ENCODE data around the gene CAPG.
"Not testable (repeated sequence)": the region's sequence is repeated elsewhere in the genome, so short reads cannot be mapped to it uniquely, and the experiment has no call there.

CAPG gene

DNA sequence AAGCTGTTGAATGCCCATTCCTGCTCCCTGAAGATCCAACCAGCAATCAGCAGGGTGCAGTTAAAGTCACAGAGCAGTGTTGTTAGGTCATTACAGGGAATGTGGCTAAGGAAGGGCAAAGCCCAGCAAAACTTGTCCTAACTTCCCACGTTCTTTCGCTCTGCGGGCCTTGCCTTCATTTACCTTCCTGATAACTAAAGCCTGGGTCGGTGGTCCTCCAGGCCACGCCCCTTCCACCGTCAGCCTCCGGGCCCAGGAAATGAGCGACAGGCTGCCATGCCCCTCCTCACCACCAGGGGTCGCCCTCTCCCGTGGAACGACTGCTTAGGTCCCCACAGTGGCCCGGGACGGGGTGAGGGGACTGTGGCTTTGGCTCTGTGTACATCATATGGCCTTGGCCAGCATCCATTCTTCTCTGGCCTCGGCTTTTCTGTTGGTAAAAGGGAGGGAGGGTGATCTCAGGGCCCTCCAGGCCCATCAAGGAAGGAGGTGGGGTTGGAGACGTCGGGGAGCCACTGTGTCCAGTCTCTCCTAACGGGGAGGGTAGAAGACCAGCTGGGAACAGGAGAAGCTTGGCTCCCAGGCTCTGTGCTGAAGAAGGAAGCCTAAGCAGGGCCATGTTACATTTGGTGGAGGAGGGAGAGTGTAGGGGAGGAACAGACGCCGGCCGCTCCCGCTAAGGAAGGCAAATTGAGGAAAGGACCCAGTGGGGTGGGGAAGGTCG lies 10.5 kb upstream of the CAPG start:
- peak; percentile 94 for DNase-seq (ENCODE audit: low read depth)

DNA sequence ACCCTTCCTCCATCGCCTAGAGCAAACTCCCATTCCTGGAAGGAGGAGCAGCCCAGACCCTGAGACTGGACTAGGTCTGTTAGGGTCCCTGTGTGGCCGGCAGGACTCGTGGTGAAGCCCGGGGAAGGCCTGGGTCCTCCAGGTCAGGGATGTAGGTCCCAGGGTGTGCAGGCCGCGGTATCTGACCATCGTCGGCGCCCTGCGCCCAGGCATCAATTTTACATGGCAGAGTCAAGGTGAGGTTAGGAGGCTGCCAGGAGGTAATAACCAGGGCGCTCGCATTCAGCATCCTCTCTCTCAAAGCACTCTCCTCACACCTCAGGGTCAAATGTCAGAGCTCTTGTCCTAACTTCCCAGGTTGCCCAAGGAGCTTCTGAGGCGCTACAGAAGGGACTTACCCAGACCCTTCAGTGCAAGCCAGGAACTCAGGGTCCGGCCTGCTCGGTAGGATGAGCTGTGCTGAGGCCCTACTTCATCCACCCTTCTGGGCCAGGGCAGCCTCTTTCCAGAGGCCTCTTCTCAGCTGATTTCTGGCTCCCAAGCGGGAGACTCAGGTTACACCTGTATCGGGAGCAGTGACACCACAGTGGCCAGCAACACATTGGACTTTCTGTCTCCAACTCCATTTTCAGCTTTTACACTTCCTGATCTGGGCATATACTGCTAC lies 9.0 kb upstream of the CAPG start:
- DNase-seq (ENCODE audit: low read depth) = no peak

DNA sequence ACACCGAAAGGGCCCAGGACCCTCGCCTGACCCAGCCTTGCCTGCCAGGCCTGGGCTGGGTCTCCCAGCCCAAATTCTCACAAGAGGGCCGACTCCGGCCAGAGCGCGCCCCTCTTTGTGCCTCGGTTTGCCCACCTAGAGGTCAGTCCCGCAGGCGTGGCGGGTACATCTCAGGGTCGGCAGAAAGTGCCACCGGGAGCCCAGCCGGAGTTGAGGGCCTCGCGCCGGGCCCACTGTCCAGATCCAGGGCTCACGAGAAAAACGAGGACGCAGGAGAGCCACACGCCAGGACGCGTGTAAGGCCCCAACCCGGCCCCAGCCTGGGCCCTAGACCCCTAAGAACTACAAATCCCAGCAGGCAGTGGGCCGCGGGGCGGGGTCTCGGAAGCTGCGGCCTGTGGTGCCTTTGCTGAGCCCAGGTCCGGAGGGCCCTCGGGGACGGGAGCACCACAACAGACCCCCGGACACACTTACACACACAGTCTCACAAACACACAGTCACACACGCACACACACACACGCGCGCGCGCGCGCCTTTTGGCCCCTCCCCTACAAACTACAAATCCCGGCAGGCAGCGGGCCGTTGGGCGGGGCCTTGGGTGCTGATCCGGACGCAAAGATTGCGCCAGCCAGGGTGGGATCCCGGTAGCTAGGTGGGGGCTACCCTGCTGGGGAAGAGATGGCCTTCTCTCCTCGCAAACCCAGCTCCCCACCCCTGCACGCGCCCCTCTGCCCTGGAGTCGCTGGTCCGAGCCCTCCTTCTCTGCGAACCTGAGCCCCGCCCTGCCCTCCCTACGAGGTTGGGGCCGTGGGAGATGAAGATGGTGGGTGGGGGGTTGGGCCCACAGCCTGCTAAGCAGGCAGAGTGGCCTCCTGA lies 8.2 kb upstream of the CAPG start, which contains the start of gene SH2D6:
Gene SH2D6 (plus strand): TSS at position 583 of the 877 bp plus-strand sequence. CDS start 10,752 bp downstream, outside the sequence.
- peak; percentile 58 for DNase-seq (ENCODE audit: low read depth)

DNA sequence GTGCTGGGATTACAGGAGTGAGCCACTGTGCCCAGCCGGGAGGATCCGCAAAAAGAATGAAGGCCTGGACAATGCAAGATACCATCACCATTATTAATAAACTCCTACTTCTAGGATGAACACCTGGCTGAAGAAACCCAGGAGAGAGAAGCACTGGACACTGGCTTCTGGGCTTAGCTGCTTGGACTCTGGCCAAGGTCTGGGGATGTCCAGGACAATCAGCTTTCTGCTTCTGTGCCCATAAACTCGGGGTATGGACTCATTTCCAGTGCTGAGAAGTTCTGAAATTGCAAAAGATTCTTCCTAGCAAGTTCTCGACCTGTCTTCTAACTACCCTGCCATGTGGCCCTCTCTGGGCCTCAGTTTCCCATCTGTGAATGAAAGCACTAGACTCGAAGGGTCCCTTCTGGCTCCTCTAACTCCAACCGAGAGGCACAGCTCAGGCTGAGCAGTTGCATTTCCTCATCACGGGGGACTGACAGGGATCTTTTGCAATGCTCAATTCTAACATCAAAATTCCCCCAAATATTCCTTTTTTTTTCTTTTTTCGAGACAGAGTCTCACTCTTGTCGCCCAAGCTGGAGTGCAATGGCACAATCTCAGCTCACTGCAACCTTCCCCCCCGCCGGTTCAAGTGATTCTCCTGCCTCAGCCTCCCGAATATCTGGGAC lies 5.9 kb upstream of the CAPG start:
- DNase-seq (ENCODE audit: low read depth) = no peak

DNA sequence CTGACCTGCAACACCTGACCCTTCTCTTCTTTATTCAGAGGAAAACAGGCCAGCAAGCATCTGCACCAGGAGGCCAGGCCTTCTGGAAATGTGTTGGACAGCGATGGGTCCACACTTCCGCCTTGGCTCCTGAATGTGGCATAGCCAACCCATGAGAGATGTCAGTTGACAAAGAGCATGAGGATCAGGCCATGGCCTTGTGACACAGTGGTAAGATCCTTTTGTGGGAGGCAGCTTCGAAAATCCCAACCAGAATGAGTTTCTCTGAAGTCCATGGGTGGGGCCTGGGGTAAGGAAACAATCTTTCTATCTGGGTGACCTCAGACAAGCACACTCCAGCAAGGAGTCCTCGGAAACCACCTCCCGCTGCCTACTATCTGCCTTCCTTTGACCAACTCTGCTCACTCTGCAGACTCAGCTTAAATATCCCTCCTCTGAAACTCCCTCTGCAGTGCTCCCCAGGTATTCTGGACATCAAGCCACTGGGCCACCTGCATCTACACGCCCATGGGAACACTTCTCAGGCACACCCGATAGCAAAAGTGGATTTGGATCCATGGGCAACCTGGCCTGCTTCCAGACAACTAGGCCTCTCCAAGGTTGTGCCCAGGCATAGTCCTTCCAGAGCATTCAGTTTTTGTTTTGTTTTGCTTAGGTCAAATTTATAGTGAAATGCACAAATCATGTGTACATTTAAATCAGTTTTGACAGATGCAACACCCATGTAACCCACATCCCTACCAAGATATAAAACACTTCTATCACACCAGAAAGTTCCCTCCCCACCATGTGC lies 4.8 kb upstream of the CAPG start:
- no peak for DNase-seq (ENCODE audit: low read depth)

DNA sequence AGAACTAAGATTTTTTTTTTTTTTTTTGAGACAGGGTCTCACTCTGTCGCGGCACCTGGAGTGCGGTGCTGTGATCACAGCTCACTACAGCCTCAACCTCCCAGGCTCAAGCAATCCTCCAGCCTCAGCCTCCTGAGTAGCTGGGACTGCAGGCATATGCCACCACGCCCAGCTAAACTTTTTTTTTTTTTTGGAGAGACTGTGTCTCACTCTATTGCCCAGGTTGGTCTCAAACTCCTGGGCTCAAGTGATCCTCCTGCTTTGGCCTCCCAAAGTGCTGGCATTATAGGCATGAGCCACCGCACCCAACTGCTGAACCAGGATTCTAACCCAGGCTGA lies 4.2 kb upstream of the CAPG start:
- DNase-seq (ENCODE audit: low read depth) = not testable (repeated sequence)

DNA sequence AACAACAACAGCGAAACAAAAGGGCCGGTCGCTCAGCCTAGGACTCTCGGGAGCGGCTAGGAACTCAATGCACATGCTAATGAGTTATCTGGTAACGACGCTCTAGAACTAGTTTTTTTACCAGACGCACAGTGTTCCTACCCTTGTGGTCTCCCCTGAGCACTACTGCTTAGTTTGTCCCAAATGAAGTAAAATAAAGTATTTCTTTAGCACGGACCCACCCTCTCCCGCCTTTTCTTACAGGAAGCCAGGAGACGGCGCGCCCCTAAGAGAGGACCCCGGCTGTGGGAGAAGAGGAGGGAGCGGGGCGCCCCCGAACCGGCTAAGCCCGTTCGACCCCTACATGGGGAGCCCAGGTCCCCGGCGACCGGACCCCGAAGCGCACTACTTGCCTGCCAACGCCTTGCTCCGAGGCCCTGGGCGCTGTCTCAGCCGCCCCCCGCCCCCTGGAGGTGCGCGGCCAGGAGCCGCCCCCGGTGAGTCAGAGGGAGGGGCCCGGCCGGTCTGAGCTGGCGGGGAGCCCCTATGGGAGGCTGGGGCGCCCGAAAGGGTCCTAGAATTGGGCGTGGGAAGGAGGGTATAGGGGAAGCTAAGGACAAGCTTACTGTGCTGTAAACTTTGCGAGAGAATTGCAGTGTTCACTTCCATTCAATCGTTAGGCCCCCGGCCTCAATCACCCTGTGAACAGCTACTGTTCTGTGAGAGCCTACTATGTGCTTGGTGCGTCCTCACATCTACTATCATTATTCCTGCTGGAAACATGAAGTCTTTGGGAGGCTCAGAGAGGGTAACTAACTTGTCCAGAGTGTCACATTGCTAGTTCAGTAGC lies 3.6 kb upstream of the CAPG start:
- peak; percentile 30 for DNase-seq (ENCODE audit: low read depth)

DNA sequence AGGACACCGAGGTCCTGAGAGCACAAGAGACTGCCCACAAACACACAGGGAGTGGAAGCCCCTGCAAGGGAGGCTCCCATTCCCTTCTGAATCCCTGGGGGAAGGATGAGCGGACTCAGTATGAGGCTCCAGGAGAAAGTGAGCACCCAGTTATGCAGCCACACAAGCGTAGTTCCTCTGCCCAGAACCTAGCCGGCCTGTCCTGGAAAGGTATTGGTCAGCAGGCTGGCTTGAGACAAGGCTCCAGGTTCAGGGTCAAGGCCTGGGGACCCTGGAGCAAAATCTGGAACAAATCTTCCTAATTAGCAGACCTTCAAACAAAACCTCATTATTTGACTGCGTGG lies 1.2 kb upstream of the CAPG start:
- no peak for DNase-seq (ENCODE audit: low read depth)

DNA sequence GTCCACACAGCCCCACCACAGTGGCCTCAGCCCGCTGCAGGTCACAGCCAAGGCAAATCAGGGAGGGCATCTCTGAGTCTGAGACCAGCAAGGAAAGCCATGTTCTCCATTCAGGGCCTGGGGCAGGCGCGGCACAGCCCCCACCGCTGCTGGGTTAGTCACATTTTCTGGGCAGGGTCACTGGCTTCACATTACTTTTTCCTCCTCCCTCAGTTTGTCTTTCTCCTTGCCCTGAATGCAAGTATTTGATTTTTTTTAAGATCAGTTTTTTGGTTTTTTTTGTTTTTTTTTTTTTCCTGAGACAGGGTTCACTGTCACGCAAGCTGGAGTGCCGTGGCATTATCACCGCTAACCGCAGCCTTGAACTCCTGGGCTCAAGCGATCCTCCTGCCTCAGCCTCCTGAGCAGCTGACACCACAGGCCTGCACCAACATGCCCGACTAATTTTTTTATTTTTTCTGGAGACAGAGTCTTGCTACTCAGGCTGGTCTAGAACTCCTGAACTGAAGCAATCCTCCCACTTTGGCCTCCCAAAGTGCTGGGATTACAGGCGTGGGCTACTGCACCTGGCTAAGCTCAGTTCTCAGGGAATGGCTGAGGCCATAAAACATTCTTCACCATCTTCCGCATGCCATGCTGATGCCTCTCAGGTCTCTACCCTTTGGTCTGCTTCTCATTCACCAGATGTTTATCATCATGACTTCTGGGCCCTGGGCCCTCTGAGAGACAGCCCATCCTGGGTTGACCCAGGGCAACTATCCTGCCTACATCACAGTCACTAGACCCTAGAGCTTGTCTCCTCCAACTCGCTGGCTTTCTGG lies 628 bp upstream of the CAPG start:
- no peak for DNase-seq (ENCODE audit: low read depth)

DNA sequence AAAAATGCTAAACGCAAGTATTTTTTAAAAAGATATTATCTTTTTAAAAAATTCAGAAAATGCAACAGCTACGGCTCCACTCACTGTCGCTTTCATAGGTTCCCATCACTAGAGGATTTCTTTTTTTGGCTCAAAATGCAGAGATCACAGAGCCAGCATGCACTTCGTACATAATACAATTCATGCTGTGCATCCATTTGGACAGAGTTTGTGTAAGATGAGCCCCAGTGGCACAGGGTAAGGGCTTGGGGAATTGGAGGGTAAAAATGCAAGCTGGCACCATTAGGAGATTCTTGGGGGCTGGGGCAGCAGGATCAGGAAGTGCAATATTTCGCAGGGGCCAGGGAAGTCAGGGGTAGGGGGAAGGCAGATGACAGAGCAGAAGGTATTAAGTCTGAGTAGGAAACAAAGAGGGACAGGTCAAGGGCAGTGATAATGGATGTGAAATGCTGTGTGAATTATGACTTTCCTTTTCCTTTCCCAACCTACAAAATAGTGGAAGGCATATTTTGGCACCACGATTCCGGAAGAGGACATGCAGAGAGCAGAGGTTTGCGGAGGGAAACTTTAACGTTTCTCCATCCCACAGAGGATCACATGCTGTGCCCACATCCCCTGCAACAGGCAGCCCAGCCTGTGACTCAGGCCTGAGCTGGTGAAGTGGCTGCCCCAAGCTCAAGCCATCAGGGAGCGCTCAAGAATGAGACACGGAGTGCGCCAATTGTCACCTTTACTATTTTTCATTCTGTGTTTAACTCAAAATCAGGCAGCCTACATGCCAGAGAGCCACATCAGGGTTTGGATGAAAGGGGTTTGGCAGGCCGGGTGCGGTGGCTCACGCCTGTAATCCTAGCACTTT lies 4.7 kb downstream of the CAPG start:
- peak; percentile 25 for DNase-seq (ENCODE audit: low read depth)

DNA sequence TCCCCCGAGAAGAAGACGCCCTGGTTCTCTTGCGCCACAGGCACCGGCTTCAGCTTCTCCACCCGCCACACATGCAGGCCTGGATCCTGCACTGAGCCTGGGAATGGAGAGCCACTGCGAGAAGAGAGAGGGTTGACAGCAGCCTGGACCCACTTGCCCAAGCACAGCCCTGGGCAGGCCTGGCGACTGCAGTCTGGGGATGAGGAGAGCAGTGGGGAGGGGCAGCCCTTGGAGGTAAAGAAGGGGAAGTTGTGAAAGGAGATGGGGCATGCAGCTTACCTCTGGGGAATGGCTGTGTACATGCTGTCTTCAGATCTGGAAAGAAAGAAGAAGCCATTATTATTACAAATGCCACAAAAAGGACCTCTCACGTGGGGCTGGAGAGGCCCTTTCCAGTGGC lies 8.3 kb downstream of the CAPG start:
- DNase-seq (ENCODE audit: low read depth) = no peak

DNA sequence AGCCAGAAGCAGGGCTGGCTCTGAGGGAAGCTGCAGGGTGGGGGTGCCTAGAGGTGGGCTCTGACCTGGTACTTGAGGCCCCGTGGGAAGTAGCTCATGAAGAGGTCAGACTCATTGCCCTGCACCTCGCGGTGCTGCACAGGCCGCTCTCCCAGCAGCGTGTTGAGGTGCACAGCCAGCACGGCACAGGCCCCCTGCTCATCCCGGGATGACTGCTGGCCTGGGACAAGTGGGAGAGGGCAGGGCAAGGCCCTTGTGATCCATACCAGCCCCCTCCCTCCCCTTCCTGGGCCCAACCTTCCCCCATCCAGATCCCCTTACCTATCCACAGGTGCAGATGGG lies 8.7 kb downstream of the CAPG start:
- no peak for DNase-seq (ENCODE audit: low read depth)

DNA sequence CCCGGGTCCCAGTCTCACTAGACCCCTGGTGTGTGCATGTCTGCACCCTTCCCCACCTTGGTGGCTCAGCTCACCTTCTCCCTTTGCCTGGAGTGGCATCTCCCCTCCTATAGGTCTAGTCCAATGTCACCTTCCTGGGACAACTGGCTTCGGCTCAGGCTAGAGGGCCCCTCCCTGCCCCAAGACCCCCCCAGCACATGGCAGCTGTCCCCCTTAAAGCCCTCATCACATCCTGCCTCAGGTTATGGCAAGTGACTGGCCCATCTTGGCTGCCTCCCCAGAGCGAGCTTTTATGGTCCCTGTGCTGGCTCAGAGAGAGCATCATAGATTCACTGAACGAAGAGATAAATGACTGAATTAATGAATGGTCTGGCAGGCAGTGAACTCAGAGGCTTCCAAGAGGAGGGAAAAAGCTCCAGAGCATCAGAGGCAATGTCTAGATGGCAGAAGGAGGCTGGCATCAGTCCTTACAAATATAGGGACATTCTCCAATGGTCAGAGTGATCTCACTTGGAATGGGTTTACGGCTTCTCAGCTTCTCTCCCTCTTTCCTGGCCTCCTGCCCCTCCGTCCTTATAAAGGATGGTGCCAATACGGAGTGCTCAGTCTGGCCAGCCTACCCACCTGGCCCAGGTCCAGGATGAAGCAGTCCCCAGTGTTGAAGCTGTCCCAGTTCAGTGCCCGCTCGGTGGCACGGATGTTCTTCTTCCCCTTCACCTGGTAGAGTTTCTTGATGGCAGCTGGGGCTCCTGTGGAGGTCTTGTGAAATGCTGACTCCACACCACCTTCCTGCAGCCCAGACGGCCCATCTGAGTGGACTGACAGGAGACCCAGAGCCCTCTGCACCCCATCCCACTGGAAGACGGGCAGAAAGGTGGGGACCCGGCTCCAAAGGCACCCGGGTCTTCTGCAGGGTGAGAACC lies 9.4 kb downstream of the CAPG start:
- no peak for DNase-seq (ENCODE audit: low read depth)

DNA sequence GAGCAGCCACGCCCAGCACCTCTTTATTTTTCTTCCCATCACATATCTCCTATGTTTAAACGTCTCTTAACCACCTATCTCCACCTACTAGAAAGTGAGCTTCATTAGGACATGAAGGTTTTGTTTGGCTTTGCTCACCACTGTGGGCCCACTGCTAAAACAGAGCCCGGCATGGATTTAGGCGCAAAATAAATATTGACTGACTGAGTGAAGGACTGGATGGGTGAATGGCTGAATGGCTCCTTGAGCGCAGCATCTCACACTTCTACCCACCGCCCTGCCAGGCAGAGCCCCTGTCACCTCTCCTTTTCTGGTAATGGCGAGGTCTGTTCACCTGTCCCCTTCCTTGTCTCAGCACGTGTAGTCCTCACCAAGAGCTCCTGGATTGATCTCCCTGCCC lies 10.1 kb downstream of the CAPG start:
- no peak for DNase-seq (ENCODE audit: low read depth)

DNA sequence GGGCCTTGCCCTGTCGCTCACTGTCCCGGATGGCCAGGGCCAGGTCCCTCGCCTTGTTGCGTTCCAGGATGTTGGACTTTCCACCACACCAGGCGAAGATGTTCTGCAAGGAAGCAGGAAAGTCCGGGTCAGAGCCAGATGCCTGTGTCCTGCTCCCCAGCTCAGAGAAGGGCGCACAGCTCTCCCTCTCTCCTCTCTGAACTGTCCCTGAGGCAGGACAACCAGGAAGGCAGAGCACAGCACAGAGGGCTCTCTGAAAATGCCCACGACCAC lies 11.0 kb downstream of the CAPG start:
- no peak for DNase-seq (ENCODE audit: low read depth)

DNA sequence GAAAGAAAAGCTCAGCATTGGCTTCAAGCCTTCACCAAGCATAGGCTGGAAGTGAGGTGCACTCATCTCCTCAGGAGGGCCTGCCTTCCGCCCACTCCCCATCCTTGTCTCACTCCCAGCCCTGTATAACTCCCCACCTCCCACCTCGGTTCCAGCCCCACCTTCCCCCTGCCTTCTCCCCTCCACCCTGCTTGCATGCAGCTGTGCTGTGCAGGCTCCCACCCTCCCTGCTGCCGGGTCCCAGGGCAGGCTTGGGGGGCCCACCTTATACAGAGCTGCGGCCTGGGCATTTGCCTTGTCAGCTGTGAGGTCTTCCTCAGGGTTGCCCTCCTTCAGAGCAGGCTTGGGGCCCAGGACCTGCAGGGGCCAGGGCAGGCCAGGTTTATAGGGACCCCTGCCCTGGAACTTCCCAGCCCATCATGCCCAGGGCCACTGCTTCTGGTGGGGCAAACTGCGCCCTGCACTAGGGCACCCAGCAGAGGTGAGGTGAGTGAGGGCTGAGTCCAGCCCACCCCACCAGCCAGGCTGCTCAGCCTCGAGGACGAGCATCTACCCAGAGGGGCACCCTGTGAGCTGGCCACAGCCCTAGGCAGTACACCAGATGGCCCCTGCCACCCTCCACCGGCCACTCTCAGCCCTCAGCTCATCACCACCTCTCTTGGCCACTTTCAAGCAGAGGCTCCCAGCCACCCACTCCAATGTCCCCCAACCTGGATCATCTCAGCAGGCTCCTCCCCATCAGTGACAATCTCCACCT lies 11.6 kb downstream of the CAPG start:
- DNase-seq (ENCODE audit: low read depth) = no peak

DNA sequence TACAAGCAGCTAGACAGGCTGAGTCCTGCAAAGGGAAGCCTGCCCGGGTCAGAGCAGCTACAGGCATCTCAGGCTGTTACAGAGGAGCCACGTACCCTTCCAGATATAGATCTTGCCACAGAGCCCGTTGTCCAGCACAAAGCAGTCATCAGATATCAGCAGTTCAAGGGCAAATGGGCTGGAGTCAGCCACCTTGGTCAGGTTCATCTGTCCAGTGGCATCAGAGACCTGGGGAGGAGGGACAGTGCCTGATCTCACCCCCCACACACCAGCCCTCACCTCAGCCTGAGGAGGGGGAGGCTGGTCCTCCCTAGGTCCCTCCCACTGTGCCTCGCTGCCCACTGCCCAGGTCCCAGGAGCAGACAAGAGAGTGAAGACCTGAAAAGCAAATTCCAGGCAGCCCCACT lies 12.2 kb downstream of the CAPG start:
- no peak for DNase-seq (ENCODE audit: low read depth)
